HCT116 (cell line): ENCODE data around the gene RMI2. TPM values are rescaled to one million over a fixed set of nuclear protein-coding genes. Genes with fewer than 3 reads are reported as not detected.

Source experiments
- ATAC-seq: fragments of 200-7000 bp; cut with Tn5 transposase; 2 replicates; pipeline ENCODE4 v1.9.1; 2020; ENCODE audit warnings: mild to moderate bottlenecking, moderate library complexity
- BruUV-seq: library from RNA; stranded (reverse); fragments of 400-500 nt; replicated peaks from 2 replicates; lab custom pipeline; 2021; lab: Mats Ljungman, UMichigan
- CTCF ChIA-PET: fragments of 300-600 bp; sonication (Branson Sonifier 250); formaldehyde crosslinking; loops from one replicate; lab custom pipeline; 2021; ENCODE audit warnings: antibody characterized with exemption; lab: Charles Lee
- POLR2A ChIA-PET: fragments of 300-600, 350-600 bp; sonication (Branson Sonifier 250); formaldehyde crosslinking; loops from one replicate; lab custom pipeline; 2021; ENCODE audit warnings: antibody characterized with exemption; lab: Charles Lee
- RAD21 ChIA-PET, 2 experiments: fragments of 300-600 bp; sonication (Branson Sonifier 250); formaldehyde crosslinking; loops; one replicate each; lab custom pipeline; 2023; ENCODE audit warnings: low total read pairs in 2 of 2; ENCODE audit not compliant: uncharacterized antibody in 2 of 2, unreplicated experiment in 2 of 2, low non-redundant PET in 1 of 2; lab: Charles Lee
- DNase-seq: peaks from one replicate; pipeline ENCODE4 v3.0.0-alpha.2; 2010; ENCODE audit warnings: low read depth, low spot score
- H2AFZ ChIP-seq: fragments of 200-600 bp; shearing (Covaris generic), sonication (generic); 2 replicates; pipeline ENCODE4 v1.6.1; 2017; ENCODE audit warnings: low read depth, mixed run types, mixed read lengths, antibody characterized with exemption, low read length; ENCODE audit not compliant: poor library complexity, severe bottlenecking
- H3K27ac ChIP-seq: 2 replicates; pipeline ENCODE4 v1.5.1; 2012; ENCODE audit warnings: low read depth, low read length
- H3K27me3 ChIP-seq: fragments of 200-600 bp; sonication (generic); 2 replicates; pipeline ENCODE4 v1.6.1; 2016; ENCODE audit warnings: mixed run types, low read length, mixed read lengths; ENCODE audit not compliant: insufficient read depth
- H3K36me3 ChIP-seq, 2 experiments: fragments of 200-500 bp in 1 of 2; fragments of 200-600 bp in 1 of 2; sonication (Bioruptor generic) in 1 of 2; sonication (generic) in 1 of 2; 2 replicates each; pipeline versions ENCODE4 v1.5.1 to v1.6.1; 2014 to 2016; ENCODE audit warnings: low read length in 2 of 2, inconsistent platforms in 1 of 2, mixed read lengths in 1 of 2, mixed run types in 1 of 2; ENCODE audit not compliant: insufficient read depth in 2 of 2, control insufficient read depth in 1 of 2
- H3K4me1 ChIP-seq, 2 experiments: fragments of 200-600 bp in 1 of 2; sonication (generic) in 1 of 2; 2 replicates each; pipeline versions ENCODE4 v1.5.1 to v1.6.1; 2012 to 2017; ENCODE audit warnings: low read length in 2 of 2, inconsistent platforms in 1 of 2, mild to moderate bottlenecking in 1 of 2, mixed read lengths in 1 of 2, mixed run types in 1 of 2, moderate library complexity in 1 of 2; ENCODE audit not compliant: insufficient read depth in 2 of 2, control insufficient read depth in 1 of 2
- H3K4me2 ChIP-seq: fragments of 200-600 bp; sonication (generic); 2 replicates; pipeline ENCODE4 v1.6.1; 2017; ENCODE audit warnings: mixed run types, low read length, mixed read lengths
- H3K4me3 ChIP-seq, 2 experiments: fragments of 200-600 bp in 1 of 2; sonication (generic) in 1 of 2; replicated peaks in 1 of 2; 2 replicates each; pipeline ENCODE4 v1.5.1; 2011 to 2016; ENCODE audit warnings: low read length in 2 of 2, control low read depth in 1 of 2, low read depth in 1 of 2, mild to moderate bottlenecking in 1 of 2, mixed read lengths in 1 of 2, mixed run types in 1 of 2
- H3K79me2 ChIP-seq: fragments of 200-600 bp; sonication (generic); 2 replicates; pipeline ENCODE4 v1.6.1; 2017; ENCODE audit warnings: mild to moderate bottlenecking, mixed run types, low read length, moderate library complexity, mixed read lengths; ENCODE audit not compliant: insufficient read depth
- H3K9ac ChIP-seq: fragments of 200-600 bp; sonication (generic); 2 replicates; pipeline ENCODE4 v1.6.1; 2016; ENCODE audit warnings: low read length, mixed read lengths
- H3K9me2 ChIP-seq: fragments of 200-600 bp; sonication (generic), shearing (Covaris generic); 2 replicates; pipeline ENCODE4 v1.6.1; 2017; ENCODE audit warnings: mixed run types, mild to moderate bottlenecking, moderate library complexity; ENCODE audit not compliant: insufficient read depth
- H3K9me3 ChIP-seq, 2 experiments: fragments of 200-500 bp in 1 of 2; fragments of 200-600 bp in 1 of 2; sonication (Bioruptor generic) in 1 of 2; sonication (generic) in 1 of 2; 2 replicates each; pipeline ENCODE4 v1.6.1; 2014 to 2017; ENCODE audit warnings: low read length in 2 of 2, mixed read lengths in 2 of 2, inconsistent platforms in 1 of 2, low read depth in 1 of 2, mild to moderate bottlenecking in 1 of 2, mixed run types in 1 of 2, moderate library complexity in 1 of 2; ENCODE audit not compliant: control insufficient read depth in 1 of 2, insufficient read depth in 1 of 2
- H4K20me1 ChIP-seq: fragments of 200-600 bp; sonication (generic), shearing (Covaris generic); 2 replicates; pipeline ENCODE4 v1.6.1; 2017; ENCODE audit warnings: mixed run types, mild to moderate bottlenecking, moderate library complexity; ENCODE audit not compliant: insufficient read depth
- CEBPB ChIP-seq: IDR thresholded peaks from 2 replicates; pipeline ENCODE4 v1.6.1; 2012; ENCODE audit warnings: low read depth
- CTCF ChIP-seq, 3 experiments: fragments of 200-600 bp in 1 of 3; sonication (generic) in 1 of 3; IDR thresholded peaks in 2 of 3; conservative IDR thresholded peaks in 1 of 3; 2 replicates each; pipeline ENCODE4 v1.5.1; 2012 to 2017; ENCODE audit warnings: low read depth in 2 of 3, low read length in 2 of 3, antibody characterized with exemption in 1 of 3, borderline replicate concordance in 1 of 3, control low read depth in 1 of 3, mild to moderate bottlenecking in 1 of 3, mixed read lengths in 1 of 3, mixed run types in 1 of 3, moderate library complexity in 1 of 3; ENCODE audit not compliant: insufficient read depth in 1 of 3
- EGR1 ChIP-seq: IDR thresholded peaks from 2 replicates; pipeline ENCODE4 v1.6.1; 2012; ENCODE audit warnings: low read depth
- ELF1 ChIP-seq: IDR thresholded peaks from 2 replicates; pipeline ENCODE4 v1.6.1; 2012; ENCODE audit warnings: low read depth, borderline replicate concordance
- EZH2 ChIP-seq: fragments of 200-600 bp; sonication (generic); IDR thresholded peaks from 2 replicates; pipeline ENCODE4 v1.6.1; 2017; ENCODE audit warnings: antibody characterized with exemption, mixed run types
- EZH2phosphoT487 ChIP-seq: fragments of 200-600 bp; IDR thresholded peaks from 2 replicates; pipeline ENCODE4 v1.6.1; 2018; ENCODE audit warnings: antibody characterized with exemption, borderline replicate concordance
- POLR2AphosphoS5 ChIP-seq: IDR thresholded peaks from 2 replicates; pipeline ENCODE4 v1.6.1; 2011; ENCODE audit warnings: mild to moderate bottlenecking, low read depth, low read length, moderate library complexity
- REST ChIP-seq: IDR thresholded peaks from 2 replicates; pipeline ENCODE4 v1.6.1; 2012; ENCODE audit warnings: low read depth
- SIN3A ChIP-seq: IDR thresholded peaks from 2 replicates; pipeline ENCODE4 v1.6.1; 2012; ENCODE audit warnings: low read depth
- TCF7L2 ChIP-seq: IDR thresholded peaks from 2 replicates; pipeline ENCODE4 v1.7.0; 2011; ENCODE audit warnings: borderline replicate concordance, inconsistent platforms; ENCODE audit not compliant: insufficient read depth, insufficient read length; ENCODE audit errors: extremely low read depth
- YY1 ChIP-seq: IDR thresholded peaks from 2 replicates; pipeline ENCODE4 v1.6.1; 2011; ENCODE audit warnings: low read length, low read depth, moderate library complexity, mild to moderate bottlenecking; ENCODE audit not compliant: insufficient replicate concordance; ENCODE audit errors: extremely low read depth
- ZBTB33 ChIP-seq: IDR thresholded peaks from 2 replicates; pipeline ENCODE4 v1.6.1; 2011; ENCODE audit warnings: mild to moderate bottlenecking, low read length, moderate library complexity; ENCODE audit not compliant: insufficient replicate concordance; ENCODE audit errors: extremely low read depth
- intact Hi-C: fragments of 100-400 bp; cut with micrococcal nuclease; formaldehyde crosslinking; loops from 2 replicates; pipeline ENCODE4 v1.10.0; 2022
- total RNA-seq: library from RNA; stranded (reverse); gene quantifications from one replicate; pipeline ENCODE4 v1.2.1, GENCODE V29; 2021; ENCODE audit not compliant: unreplicated experiment
- TF ChIP-seq, protein P1 (sequence below): IDR thresholded peaks from 2 replicates; pipeline ENCODE4 v1.6.1; 2012

The RMI2 gene
- total RNA-seq, 1 experiment from 2014 or later: 19.9 TPM

- Histone ChIP-seq H3K4me1 (peaks cover 0 to 20% of the 10 kb centered on the region in 2 experiments; a peak in 1 of 4 replicates), H4K20me1 (no peaks in the 10 kb centered on the region), H3K4me2 (no peak overlapping the region), H3K9me2 (no peaks in the 10 kb centered on the region), H3K27me3 (no peaks in the 10 kb centered on the region), H3K36me3 (no peaks in the 10 kb centered on the region), H3K27ac (no peak overlapping the region), H3K4me3 (no peak overlapping the region), H3K9me3 (no peaks in the 10 kb centered on the region), H2AFZ (no peak overlapping the region), H3K79me2 (no peaks in the 10 kb centered on the region), H3K9ac (no peak overlapping the region)
- ChIA-PET POLR2A (interaction anchor here (0.7 kb wide), 1 partner anchor 313 kb away, joined by 3 read pairs; no protein-coding TSS in a partner anchor), CTCF (interaction anchor here (0.7 kb wide), 1 partner anchor 419 kb away, joined by 6 read pairs; no protein-coding TSS in a partner anchor), RAD21 (interaction anchor here in 1 of 2 experiments (0.7 kb wide), 1 partner anchor 333 kb away, joined by 3 read pairs; no protein-coding TSS in a partner anchor)
- ATAC-seq (no peak), DNase-seq (no peak)
- no TSS peak for BruUV-seq
- intact Hi-C loops: no loop called here
- no peak for TF ChIP-seq ELF1
- no peak for TF ChIP-seq ZBTB33
- TF ChIP-seq POLR2AphosphoS5: no peak
- TF ChIP-seq TCF7L2: no peak
- no peak for TF ChIP-seq EZH2
- TF ChIP-seq REST: no peak
- TF ChIP-seq, protein P1, sequence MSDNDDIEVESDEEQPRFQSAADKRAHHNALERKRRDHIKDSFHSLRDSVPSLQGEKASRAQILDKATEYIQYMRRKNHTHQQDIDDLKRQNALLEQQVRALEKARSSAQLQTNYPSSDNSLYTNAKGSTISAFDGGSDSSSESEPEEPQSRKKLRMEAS: no peak
- TF ChIP-seq EGR1: no peak
- no peak for TF ChIP-seq EZH2phosphoT487
- TF ChIP-seq CTCF (IDR thresholded peaks at IDR 0.05 in 2 of 3, conservative IDR thresholded peaks at IDR 0.05 in 1 of 3; ENCODE audit: borderline replicate concordance in 1 of 3, insufficient read depth in 1 of 3, low read depth in 2 of 3, low read length in 2 of 3): no peak
- TF ChIP-seq SIN3A: no peak
- TF ChIP-seq YY1: no peak
- no peak for TF ChIP-seq CEBPB
Observed at GRCh38 chr16:11389631-11390565, 44.6 kb downstream of the RMI2 start.
